Endothelial cell of umbilical vein (primary cell): ENCODE results near the gene BMPER. TPM values are rescaled to one million over a fixed set of nuclear protein-coding genes. Genes with fewer than 3 reads are reported as not detected.

Experiments used
- BruUV-seq: library from RNA; stranded (reverse); fragments of 400-500 nt; replicated peaks from 2 replicates; lab custom pipeline; 2021; lab: Mats Ljungman, UMichigan
- CTCF ChIA-PET: fragments of 300-600, 350-600 bp; sonication (Branson Sonifier 250); formaldehyde crosslinking; loops from one replicate; lab custom pipeline; 2021; ENCODE audit warnings: antibody characterized with exemption, inconsistent platforms; lab: Charles Lee
- POLR2A ChIA-PET: fragments of 300-600, 350-600 bp; sonication (Branson Sonifier 250); formaldehyde crosslinking; loops from one replicate; lab custom pipeline; 2021; ENCODE audit warnings: antibody characterized with exemption, inconsistent platforms; lab: Charles Lee
- DNase-seq: peaks from one replicate; pipeline ENCODE4 v3.0.0-alpha.2; 2011; ENCODE audit warnings: low read depth, low spot score
- FAIRE-seq: peaks from 2 replicates; lab custom pipeline; 2011; peaks lifted over from hg19 to GRCh38; lab: Jason Lieb, UNC
- H2AFZ ChIP-seq: 2 replicates; pipeline ENCODE4 v1.6.0; 2012; ENCODE audit warnings: low read depth, low read length, control low read depth, inconsistent platforms
- H3K27ac ChIP-seq: 2 replicates; pipeline ENCODE4 v1.5.1; 2011; ENCODE audit warnings: low read depth, mild to moderate bottlenecking, control low read depth, low read length, moderate library complexity; ENCODE audit not compliant: insufficient read depth
- H3K27me3 ChIP-seq, 2 experiments: 2 replicates each; pipeline versions ENCODE4 v1.6.0 to v1.6.1; 2011; ENCODE audit warnings: low read length in 2 of 2, mixed read lengths in 1 of 2; ENCODE audit not compliant: control insufficient read depth in 2 of 2, insufficient read depth in 2 of 2
- H3K36me3 ChIP-seq, 2 experiments: 2 replicates in 1 of 2; 3 replicates in 1 of 2; pipeline ENCODE4 v1.5.1; 2011; ENCODE audit warnings: low read length in 2 of 2, mild to moderate bottlenecking in 1 of 2, moderate library complexity in 1 of 2; ENCODE audit not compliant: control insufficient read depth in 2 of 2, insufficient read depth in 2 of 2; ENCODE audit errors: extremely low read depth in 1 of 2
- H3K4me1 ChIP-seq: 3 replicates; pipeline ENCODE4 v1.5.1; 2011; ENCODE audit warnings: mild to moderate bottlenecking, low read length; ENCODE audit not compliant: control insufficient read depth, insufficient read depth; ENCODE audit errors: extremely low read depth
- H3K4me2 ChIP-seq: 2 replicates; pipeline ENCODE4 v1.6.1; 2011; ENCODE audit warnings: low read length, control low read depth, mixed read lengths; ENCODE audit not compliant: insufficient read depth
- H3K4me3 ChIP-seq, 3 experiments: fragments of 200-600 bp in 1 of 3; sonication (generic), shearing (Covaris generic) in 1 of 3; replicated peaks in 1 of 3; 2 replicates each; pipeline ENCODE4 v1.5.1; 2011 to 2016; ENCODE audit warnings: control low read depth in 3 of 3, low read length in 3 of 3, mild to moderate bottlenecking in 2 of 3, inconsistent platforms in 1 of 3, low read depth in 1 of 3, moderate library complexity in 1 of 3; ENCODE audit not compliant: insufficient read depth in 1 of 3
- H3K79me2 ChIP-seq: 2 replicates; pipeline ENCODE4 v1.6.0; 2012; ENCODE audit warnings: low read length, inconsistent platforms; ENCODE audit not compliant: control insufficient read depth, insufficient read depth
- H3K9ac ChIP-seq: replicated peaks from 2 replicates; pipeline ENCODE3; 2011; ENCODE audit warnings: low read length, control low read depth; ENCODE audit not compliant: insufficient read depth; ENCODE audit errors: extremely low read depth
- H3K9me1 ChIP-seq: replicated peaks from 3 replicates; pipeline ENCODE4 v1.6.0; 2011; ENCODE audit warnings: mild to moderate bottlenecking, low read length; ENCODE audit not compliant: control insufficient read depth, insufficient read depth; ENCODE audit errors: extremely low read depth
- H3K9me3 ChIP-seq: replicated peaks from 2 replicates; pipeline ENCODE4 v1.5.1; 2012; ENCODE audit warnings: low read length, inconsistent platforms; ENCODE audit not compliant: control insufficient read depth, insufficient read depth
- H4K20me1 ChIP-seq: replicated peaks from 2 replicates; pipeline ENCODE3; 2011; ENCODE audit warnings: mild to moderate bottlenecking, low read length; ENCODE audit not compliant: control insufficient read depth, insufficient read depth; ENCODE audit errors: extremely low read depth
- EZH2 ChIP-seq: IDR thresholded peaks from 2 replicates; pipeline ENCODE4 v1.6.1; 2012; ENCODE audit warnings: borderline replicate concordance, low read depth, mild to moderate bottlenecking, moderate library complexity, low read length, inconsistent platforms; ENCODE audit not compliant: severe bottlenecking
- FOS ChIP-seq: IDR thresholded peaks from 2 replicates; pipeline ENCODE4 v1.6.1; 2011; ENCODE audit warnings: mild to moderate bottlenecking, low read length, moderate library complexity, borderline replicate concordance; ENCODE audit not compliant: insufficient read depth
- GATA2 ChIP-seq: IDR thresholded peaks from 2 replicates; pipeline ENCODE4 v1.7.0; 2011; ENCODE audit warnings: low read depth, mild to moderate bottlenecking, moderate library complexity, mixed read lengths, low read length; ENCODE audit not compliant: insufficient read length, insufficient read depth
- JUN ChIP-seq: IDR thresholded peaks from 2 replicates; pipeline ENCODE4 v1.6.1; 2011; ENCODE audit warnings: borderline replicate concordance, low read depth; ENCODE audit not compliant: insufficient read length, insufficient read depth
- MAX ChIP-seq: IDR thresholded peaks from 2 replicates; pipeline ENCODE4 v1.6.1; 2011; ENCODE audit not compliant: insufficient read depth, insufficient read length
- MYC ChIP-seq: IDR thresholded peaks from one replicate; pipeline ENCODE4 v1.6.1; 2011; ENCODE audit warnings: mild to moderate bottlenecking, low read depth, low read length
- POLR2A ChIP-seq: IDR thresholded peaks from 2 replicates; pipeline ENCODE4 v1.6.1; 2012; ENCODE audit warnings: low read depth, mild to moderate bottlenecking, control low read depth, low read length
- POLR2AphosphoS5 ChIP-seq: IDR thresholded peaks from 2 replicates; pipeline ENCODE4 v1.6.1; 2012; ENCODE audit warnings: low read depth, mild to moderate bottlenecking, control low read depth, low read length, moderate library complexity; ENCODE audit not compliant: insufficient read depth
- dilution Hi-C: fragments of 300-500 bp; cut with MboI; formaldehyde crosslinking; loops from one replicate; pipeline ENCODE4 v1.15.0; 2019; ENCODE audit warnings: low sequenced_read_pairs; ENCODE audit not compliant: extremely low pct_ligation_motif_present
- intact Hi-C: fragments of 100-400 bp; cut with micrococcal nuclease; formaldehyde crosslinking; loops from one replicate; pipeline ENCODE4 v1.10.0; 2022
- polyA plus RNA-seq, 4 experiments: library from polyadenylated mRNA; depleted of rRNA in 3 of 4; stranded (reverse) in 3 of 4; unstranded in 1 of 4; fragments of >200 nt; gene quantifications; 2 replicates each; pipeline versions ENCODE4 v1.2.1 to v1.2.3, GENCODE V29; 2011 to 2012; ENCODE audit warnings: missing spikeins in 1 of 4
- total RNA-seq: library from RNA; stranded (reverse); gene quantifications from 2 replicates; pipeline ENCODE4 v1.2.3, GENCODE V29; 2021
- TF ChIP-seq, protein P1 (sequence below), 2 donors: IDR thresholded peaks; 1 replicate in 1 of 2; 2 replicates in 1 of 2; pipeline ENCODE4 v1.5.1; 2011; ENCODE audit warnings: low read length in 2 of 2, mild to moderate bottlenecking in 2 of 2, moderate library complexity in 2 of 2, control low read depth in 1 of 2, inconsistent platforms in 1 of 2, low read depth in 1 of 2; ENCODE audit not compliant: insufficient read depth in 1 of 2; ENCODE audit errors: extremely low read depth in 1 of 2

Gene BMPER
- total and polyA plus RNA-seq, 2 donors (not counting 3 experiments of a cell fraction or from before 2014, with no cell fraction given): 0.10 to 0.13 TPM

DNA sequence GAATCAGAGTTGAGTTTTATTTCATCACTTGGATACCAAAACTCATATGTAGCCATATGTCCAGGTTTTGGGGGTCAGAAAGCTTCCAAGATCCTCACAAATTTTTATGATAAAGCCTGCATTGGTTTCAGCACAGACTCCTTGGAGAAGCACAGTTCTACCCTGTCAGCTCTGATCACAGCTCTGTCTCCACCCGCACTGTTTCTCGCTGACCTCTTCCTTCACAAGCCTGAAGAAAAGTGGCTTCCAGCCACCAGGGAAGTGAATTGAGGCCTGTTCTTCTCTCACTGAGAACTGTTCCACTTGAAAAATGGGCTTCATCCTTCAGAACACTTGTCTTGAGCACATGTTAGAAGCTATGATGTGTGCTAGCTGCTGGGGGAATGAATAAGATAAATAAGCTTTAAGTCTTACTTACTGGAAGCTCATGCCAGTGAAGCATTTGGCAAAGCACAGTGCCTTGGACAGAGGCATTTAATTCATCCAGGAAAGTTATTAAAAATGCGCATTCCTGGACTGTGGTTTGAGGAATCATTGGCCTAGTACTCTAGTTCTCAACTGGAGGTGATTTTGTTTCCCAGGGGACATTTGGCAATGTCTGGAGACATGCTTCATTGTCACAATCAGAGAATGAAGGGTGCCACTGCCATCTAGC is 133.6 kb downstream of the BMPER start:
- dilution Hi-C loops: no loop called here
- CTCF ChIA-PET: interaction anchor here (0.9 kb wide), 1 partner anchor 49 kb away, joined by 4 read pairs; no protein-coding TSS in a partner anchor
- H3K9me1 ChIP-seq: no peaks in the 10 kb centered on the region
- TF ChIP-seq, protein P1, sequence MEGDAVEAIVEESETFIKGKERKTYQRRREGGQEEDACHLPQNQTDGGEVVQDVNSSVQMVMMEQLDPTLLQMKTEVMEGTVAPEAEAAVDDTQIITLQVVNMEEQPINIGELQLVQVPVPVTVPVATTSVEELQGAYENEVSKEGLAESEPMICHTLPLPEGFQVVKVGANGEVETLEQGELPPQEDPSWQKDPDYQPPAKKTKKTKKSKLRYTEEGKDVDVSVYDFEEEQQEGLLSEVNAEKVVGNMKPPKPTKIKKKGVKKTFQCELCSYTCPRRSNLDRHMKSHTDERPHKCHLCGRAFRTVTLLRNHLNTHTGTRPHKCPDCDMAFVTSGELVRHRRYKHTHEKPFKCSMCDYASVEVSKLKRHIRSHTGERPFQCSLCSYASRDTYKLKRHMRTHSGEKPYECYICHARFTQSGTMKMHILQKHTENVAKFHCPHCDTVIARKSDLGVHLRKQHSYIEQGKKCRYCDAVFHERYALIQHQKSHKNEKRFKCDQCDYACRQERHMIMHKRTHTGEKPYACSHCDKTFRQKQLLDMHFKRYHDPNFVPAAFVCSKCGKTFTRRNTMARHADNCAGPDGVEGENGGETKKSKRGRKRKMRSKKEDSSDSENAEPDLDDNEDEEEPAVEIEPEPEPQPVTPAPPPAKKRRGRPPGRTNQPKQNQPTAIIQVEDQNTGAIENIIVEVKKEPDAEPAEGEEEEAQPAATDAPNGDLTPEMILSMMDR (IDR thresholded peaks at IDR 0.05; ENCODE audit: extremely low read depth in 1 of 2, insufficient read depth in 1 of 2, low read depth in 1 of 2, low read length in 2 of 2): no peak
- TF ChIP-seq FOS (no peak), POLR2AphosphoS5 (no peak), EZH2 (no peak), MYC (no peak), JUN (no peak), GATA2 (no peak), POLR2A (no peak), MAX (no peak)
- H3K9me3 ChIP-seq: no peaks in the 10 kb centered on the region
- H4K20me1 ChIP-seq: no peaks in the 10 kb centered on the region
- intact Hi-C loops: loop anchor here (10.0 kb wide), 1 partner anchor 236 kb away; no protein-coding TSS in a partner anchor
- POLR2A ChIA-PET: no interaction called here
- no peak overlapping the region for H3K4me2 ChIP-seq
- H3K4me1 ChIP-seq: peaks cover 18% of the 10 kb centered on the region
- H3K4me3 ChIP-seq: no peak overlapping the region
- DNase-seq: no peak
- no TSS peak for BruUV-seq
- no peak overlapping the region for H3K9ac ChIP-seq
- no peaks in the 10 kb centered on the region for H3K27me3 ChIP-seq
- no peak for FAIRE-seq
- no peak overlapping the region for H2AFZ ChIP-seq
- H3K79me2 ChIP-seq: no peaks in the 10 kb centered on the region
- H3K27ac ChIP-seq: no peak overlapping the region
- no peaks in the 10 kb centered on the region for H3K36me3 ChIP-seq
